NCI-H510A (cell line): Measurements from ENCODE around the gene TRABD2B.

Source experiments
- DNase-seq: peaks from one replicate; lab custom pipeline; 2025; lab: John Stamatoyannopoulos, UW

TRABD2B gene

GRCh38 chr1:47997289-47998200 is at the start of gene TRABD2B:
Gene TRABD2B (minus strand): TSS chr1:47997385.
- DNase-seq: peak; percentile 20

GRCh38 chr1:48044311-48044710 is 47.1 kb upstream of the TRABD2B start:
- DNase-seq: no peak

GRCh38 chr1:48043622-48044021 is 46.4 kb upstream of the TRABD2B start:
- peak; percentile 40 for DNase-seq

GRCh38 chr1:48040154-48040553 is 43.0 kb upstream of the TRABD2B start:
- no peak for DNase-seq

GRCh38 chr1:48039088-48040054 is 42.2 kb upstream of the TRABD2B start:
- DNase-seq: peak; percentile 31

DNA sequence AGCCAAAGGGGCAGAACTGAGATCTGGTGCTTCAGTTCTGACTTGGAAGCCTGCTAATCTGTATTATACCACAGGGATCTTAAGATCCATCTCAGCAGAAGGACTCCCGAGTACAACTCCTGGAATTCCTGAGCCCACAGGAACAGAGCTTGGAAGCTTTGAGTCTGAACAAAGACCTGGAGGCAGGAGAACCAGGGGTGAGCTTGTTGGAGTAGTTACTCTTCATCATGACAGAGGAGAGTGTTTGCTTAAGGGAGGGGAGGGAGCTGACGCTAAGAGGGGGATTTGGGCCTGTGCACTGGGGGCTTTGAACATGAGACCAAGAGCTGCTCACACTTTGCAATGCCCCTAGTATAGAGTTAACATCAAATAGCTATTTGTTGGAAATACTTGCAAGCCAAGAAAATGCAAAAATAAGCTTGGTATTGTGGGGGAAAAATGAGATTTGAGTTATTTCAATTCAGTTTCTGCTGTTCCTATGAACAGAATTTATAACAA is 41.1 kb upstream of the TRABD2B start:
- DNase-seq: no peak

GRCh38 chr1:48036710-48037355 is 39.6 kb upstream of the TRABD2B start:
- no peak for DNase-seq

DNA sequence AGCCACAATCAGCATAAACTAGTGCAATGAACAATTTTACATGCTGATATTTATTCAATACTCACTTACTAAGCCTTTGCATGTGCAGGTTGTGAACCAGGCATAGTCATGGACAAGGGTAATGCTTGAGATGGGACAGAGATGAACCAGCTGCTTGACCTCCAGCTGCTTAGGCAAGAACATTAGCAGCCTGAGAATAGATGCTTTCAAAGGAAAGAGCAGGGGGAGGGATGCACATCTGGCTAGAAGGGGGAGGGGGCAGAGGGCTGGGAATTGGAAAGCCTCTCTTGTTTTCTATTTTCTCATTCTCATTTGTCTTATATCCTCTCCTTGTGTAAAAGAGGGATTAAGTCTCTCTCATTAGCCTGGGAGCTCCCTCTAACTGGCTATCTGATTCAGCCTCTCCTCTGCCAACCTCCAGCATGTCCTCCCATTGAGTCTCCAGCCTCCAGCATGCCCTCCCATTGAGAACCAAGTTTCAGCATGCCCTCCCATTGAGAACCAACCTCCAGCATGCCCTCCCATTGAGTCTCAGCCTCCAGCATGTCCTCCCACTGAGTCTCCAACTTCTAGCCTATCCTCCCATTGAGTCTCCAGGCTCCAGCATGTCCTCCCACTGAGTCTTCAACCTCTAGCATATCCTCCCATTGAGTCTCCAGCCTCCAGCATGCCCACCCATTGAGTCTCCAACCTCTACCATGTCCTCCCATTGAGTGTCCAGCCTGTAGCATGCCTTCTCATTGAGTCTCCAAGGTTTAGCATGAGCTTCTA is 38.4 kb upstream of the TRABD2B start:
- no peak for DNase-seq

- no peak for DNase-seq
Measured at GRCh38 chr1:48033495-48034045, 36.4 kb upstream of the TRABD2B start.

DNA sequence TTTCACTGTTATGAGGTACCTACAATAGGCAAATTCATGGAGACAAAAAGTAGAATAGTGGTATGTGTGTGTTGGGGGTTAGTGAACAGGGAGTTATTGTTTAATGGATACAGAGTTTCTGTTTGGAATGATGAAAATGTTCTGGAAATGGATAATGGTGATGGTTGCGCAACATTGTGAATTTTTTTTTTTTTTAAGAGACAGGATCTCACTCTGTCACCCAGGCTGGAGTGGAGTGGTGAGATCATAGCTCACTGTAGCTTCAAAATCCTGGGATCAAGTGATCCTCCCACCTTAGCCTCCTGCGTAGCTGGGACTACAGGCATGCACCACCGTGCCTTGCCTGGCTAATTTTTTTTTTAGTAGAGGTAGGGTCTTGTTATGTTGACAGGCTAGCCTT is 34.5 kb upstream of the TRABD2B start:
- no peak for DNase-seq

DNA sequence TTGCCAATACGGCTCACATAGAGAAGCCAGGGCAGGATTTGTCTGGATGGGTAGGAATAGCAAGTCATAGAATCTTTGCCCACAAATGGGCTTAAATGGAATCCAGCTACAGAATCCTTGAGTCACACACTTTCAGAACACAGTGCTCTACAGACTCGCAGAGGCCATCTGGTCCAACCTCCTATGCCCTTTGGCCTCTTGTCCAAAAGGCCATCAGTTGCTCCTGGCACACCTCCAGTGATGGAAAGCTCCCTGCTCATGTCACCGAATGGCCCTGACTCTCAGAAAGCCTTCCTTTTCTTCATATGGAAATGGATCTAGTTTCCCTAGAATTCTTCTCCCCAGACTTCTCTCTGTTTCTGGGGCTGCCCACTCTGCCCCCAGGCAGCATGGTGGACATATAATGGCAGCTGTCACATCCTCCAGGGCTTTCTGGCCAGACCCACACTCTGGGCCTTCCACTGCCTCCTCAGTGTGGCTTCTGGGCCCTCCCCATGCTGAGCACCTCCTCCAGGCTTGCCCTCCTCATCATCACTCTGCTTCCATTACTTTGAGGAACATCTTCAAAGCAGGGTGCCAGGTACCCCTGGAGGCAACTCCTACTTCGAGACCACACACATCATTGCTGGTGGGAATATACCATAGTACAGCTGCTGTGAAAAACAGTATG is 33.6 kb upstream of the TRABD2B start:
- no peak for DNase-seq

DNA sequence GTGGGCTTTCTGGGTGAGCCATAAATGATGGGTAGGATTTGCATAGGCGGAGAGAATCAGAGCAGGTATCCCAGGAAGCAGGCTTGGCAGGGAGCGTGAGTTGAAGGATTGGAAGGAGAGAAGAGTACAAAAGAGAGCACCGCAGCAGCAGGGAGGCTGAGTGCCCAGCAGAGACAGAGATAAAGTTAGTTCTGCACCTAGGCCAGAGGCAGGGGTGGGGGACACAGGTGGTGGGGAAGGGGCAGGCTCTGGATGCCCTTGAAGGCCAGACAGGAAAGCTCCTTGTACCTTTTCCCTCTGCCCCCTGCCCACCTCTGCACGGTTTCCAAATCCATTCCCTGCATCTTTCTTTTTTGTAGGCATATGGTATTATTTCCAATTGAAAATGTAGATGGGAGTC is 33.0 kb upstream of the TRABD2B start:
- no peak for DNase-seq

DNA sequence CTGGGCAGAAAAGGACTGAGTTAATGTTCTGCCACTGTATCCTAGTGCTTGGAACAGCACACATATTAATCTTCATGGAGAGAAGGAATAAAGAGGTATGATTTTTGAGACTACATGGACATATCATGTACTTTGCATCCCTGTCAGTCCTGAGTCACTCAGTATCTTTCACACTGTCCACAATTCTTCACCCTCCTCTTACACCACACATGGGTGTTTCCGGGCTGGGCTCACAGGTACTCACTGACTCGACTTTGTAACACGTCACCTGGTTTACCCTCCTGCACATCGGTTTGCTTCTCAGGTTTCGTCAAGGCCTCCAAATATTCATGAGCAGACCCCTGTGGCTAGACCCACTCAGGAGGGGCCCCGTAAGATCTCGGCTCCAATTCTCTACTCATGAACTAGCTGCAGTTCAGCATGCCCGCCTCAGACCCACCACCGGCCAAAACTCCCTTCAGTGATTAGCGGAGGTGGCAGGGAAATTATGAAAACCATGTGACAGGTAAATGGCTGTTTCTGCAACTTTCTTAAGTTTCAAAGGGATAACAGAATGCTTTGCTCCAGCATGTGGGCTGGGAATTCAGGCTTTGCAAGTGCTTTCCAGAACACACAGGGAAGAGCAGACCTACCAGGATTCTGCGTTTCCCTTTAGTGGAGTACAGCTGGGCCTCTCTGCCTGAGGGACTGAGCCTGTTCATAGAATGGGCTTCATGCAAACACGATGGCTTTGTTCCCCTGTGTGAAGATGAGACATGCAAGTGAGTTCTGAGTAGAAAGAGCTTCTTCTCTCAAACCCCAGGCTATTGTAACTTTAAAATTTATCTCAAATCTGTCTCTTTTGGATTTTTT is 31.3 kb upstream of the TRABD2B start:
- no peak for DNase-seq

DNA sequence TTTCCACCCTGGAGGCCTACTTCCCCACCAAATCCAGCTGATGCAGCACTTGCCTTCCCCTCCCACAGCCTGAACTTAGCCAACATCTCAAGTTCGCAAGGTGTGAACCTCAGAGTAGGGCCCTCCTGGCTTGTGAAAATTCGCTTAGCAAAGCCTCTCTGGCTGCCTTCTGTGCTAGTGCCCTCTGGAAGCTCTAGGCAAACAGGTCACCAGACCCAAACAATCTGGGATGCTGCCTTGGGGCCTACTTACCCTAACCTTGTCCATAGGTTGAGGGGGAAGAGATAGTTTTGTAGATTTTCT is 30.3 kb upstream of the TRABD2B start:
- no peak for DNase-seq

DNA sequence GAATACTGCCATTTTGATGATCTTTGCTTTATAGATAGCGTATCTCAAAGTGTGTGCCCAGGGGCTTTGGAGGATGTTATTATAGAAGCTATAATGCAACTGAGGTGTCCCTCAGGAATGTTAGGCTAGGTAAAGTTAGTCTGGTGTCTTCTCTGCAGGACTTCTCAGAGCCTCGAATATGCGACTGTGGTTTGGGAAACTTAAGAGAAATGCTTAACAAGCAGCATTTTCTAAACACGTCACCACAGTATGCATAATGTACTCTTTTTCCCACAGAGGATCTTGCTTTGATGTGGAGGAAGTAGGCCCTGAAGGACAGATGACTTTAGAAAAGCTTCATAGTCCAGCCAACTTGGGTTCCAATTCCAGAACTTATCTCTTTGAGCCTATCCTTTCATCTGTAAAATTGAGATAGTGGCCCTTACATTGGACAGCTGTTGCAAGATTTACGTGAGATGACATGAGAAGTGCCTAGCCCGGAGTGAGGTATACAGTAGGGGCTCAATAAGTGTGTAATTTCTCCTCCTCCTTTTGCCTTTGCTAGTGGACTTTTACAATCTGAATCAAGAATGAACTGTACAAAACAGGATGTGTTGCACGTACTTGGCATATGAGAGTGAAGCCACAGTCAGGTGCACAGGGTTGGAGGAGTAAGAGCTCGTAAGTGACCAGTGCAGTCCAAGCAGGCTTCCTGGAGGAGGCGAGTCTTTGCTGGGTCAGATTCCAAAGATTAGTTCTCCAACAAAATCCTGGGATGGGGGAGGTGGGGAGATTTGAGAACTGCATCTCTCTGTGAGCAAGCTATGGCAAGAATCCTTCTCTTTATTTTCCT is 29.7 kb upstream of the TRABD2B start:
- DNase-seq: no peak

- no peak for DNase-seq
Measured at GRCh38 chr1:48026275-48026674, 29.1 kb upstream of the TRABD2B start.

GRCh38 chr1:48025076-48025475 is 27.9 kb upstream of the TRABD2B start:
- DNase-seq: no peak

- no peak for DNase-seq
Measured at GRCh38 chr1:48023488-48023887, 26.3 kb upstream of the TRABD2B start.

DNA sequence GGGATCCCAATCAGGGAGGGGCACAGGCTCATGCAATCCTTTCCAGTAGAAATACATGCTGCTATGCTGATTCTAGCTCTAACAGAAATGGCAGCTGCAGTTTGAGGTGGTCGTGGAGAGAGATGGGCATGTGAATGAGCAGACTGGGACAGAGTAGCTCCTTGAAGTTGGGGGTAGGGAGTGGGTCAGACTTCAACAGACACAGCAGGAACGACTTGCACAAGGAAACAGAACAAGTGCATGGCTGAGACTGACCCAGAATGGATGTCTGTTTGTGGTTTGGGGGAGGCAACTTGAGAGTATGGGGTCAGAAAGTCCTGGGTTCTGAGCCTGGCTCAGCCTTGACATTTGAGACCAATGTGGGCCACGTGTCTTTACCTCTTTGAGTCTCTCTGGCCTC is 25.1 kb upstream of the TRABD2B start:
- DNase-seq: no peak
